GM19043 (cell line): Measurements from ENCODE around the gene RASA3.
"Not testable (repeated sequence)": the region's sequence is repeated elsewhere in the genome, so short reads cannot be mapped to it uniquely, and the experiment has no call there.

ENCODE experiments used
- ATAC-seq: cut with Tn5 transposase; IDR thresholded peaks from one replicate; pipeline ENCODE4 v1.9.1; 2021; ENCODE audit warnings: low read depth; ENCODE audit not compliant: unreplicated experiment

RASA3 gene

GRCh38 chr13:114127473-114128347 is 4.7 kb downstream of the RASA3 start:
- ATAC-seq, result no peak

- ATAC-seq, result no peak
Measured at GRCh38 chr13:114126789-114127472, 5.5 kb downstream of the RASA3 start.

GRCh38 chr13:114126086-114126485 is 6.3 kb downstream of the RASA3 start:
- not testable (repeated sequence) for ATAC-seq

- ATAC-seq, result no peak
Measured at GRCh38 chr13:114125589-114125988, 6.8 kb downstream of the RASA3 start.

GRCh38 chr13:114124921-114125320 is 7.5 kb downstream of the RASA3 start:
- no peak for ATAC-seq

GRCh38 chr13:114124431-114124830 is 8.0 kb downstream of the RASA3 start:
- no peak for ATAC-seq

GRCh38 chr13:114123876-114124275 is 8.5 kb downstream of the RASA3 start:
- ATAC-seq, result no peak

- no peak for ATAC-seq
Measured at GRCh38 chr13:114123448-114123847, 9.0 kb downstream of the RASA3 start.

- ATAC-seq, result no peak
Measured at GRCh38 chr13:114122591-114123211, 9.7 kb downstream of the RASA3 start.

GRCh38 chr13:114122127-114122511 is 10.3 kb downstream of the RASA3 start:
- no peak for ATAC-seq

- ATAC-seq, result no peak
Measured at GRCh38 chr13:114121496-114122126, 10.8 kb downstream of the RASA3 start.

- no peak for ATAC-seq
Measured at GRCh38 chr13:114121031-114121430, 11.4 kb downstream of the RASA3 start.

GRCh38 chr13:114120591-114121011 is 11.8 kb downstream of the RASA3 start:
- ATAC-seq, result no peak

- no peak for ATAC-seq
Measured at GRCh38 chr13:114119196-114119595, 13.2 kb downstream of the RASA3 start.

GRCh38 chr13:114118511-114119123 is 13.8 kb downstream of the RASA3 start:
- no peak for ATAC-seq

- no peak for ATAC-seq
Measured at GRCh38 chr13:114118086-114118485, 14.3 kb downstream of the RASA3 start.

- ATAC-seq, result not testable (repeated sequence)
Measured at GRCh38 chr13:114117341-114117874, 15.0 kb downstream of the RASA3 start.

GRCh38 chr13:114116734-114117133 is 15.7 kb downstream of the RASA3 start:
- no peak for ATAC-seq

- ATAC-seq, result no peak
Measured at GRCh38 chr13:114115796-114116195, 16.6 kb downstream of the RASA3 start.

- ATAC-seq, result peak; percentile 72
Measured at GRCh38 chr13:114115191-114115671, 17.2 kb downstream of the RASA3 start.
